Spleen (tissue), 11 donors: ENCODE results near the gene PIP4K2B. TPM values are rescaled to one million over a fixed set of nuclear protein-coding genes. Genes with fewer than 3 reads are reported as not detected.

ENCODE experiments used
- DNase-seq: peaks from one replicate; pipeline ENCODE4 v3.0.0-alpha.2; 2020
- H3K27ac ChIP-seq, 8 donors: fragments of 200-600 bp; sonication (generic) in 7 of 8; 1 replicate in 4 of 8; 2 replicates in 4 of 8; pipeline versions ENCODE4 v1.5.0 to v1.8.0; 2016 to 2021; ENCODE audit warnings: inconsistent platforms in 4 of 8, mild to moderate bottlenecking in 4 of 8, moderate library complexity in 1 of 8
- H3K27me3 ChIP-seq, 7 donors: fragments of 200-600 bp; sonication (generic) in 6 of 7; replicated peaks in 1 of 7; 1 replicate in 4 of 7; 2 replicates in 3 of 7; pipeline versions ENCODE4 v1.5.0 to v1.8.0; 2016 to 2021; ENCODE audit warnings: inconsistent platforms in 3 of 7, mild to moderate bottlenecking in 1 of 7
- H3K36me3 ChIP-seq, 6 donors: fragments of 200-600 bp; sonication (generic) in 5 of 6; 1 replicate in 4 of 6; 2 replicates in 2 of 6; pipeline versions ENCODE4 v1.5.0 to v1.8.0; 2016 to 2021; ENCODE audit warnings: inconsistent platforms in 2 of 6
- H3K4me1 ChIP-seq, 6 donors: fragments of 200-600 bp; sonication (generic) in 5 of 6; 1 replicate in 3 of 6; 2 replicates in 3 of 6; pipeline versions ENCODE4 v1.5.0 to v1.8.0; 2016 to 2021; ENCODE audit warnings: inconsistent platforms in 3 of 6
- H3K4me3 ChIP-seq, 8 donors: fragments of 200-600 bp; sonication (generic) in 7 of 8; 1 replicate in 4 of 8; 2 replicates in 4 of 8; pipeline versions ENCODE4 v1.5.0 to v1.8.0; 2016 to 2021; ENCODE audit warnings: inconsistent platforms in 4 of 8, mild to moderate bottlenecking in 4 of 8, moderate library complexity in 2 of 8
- H3K9me3 ChIP-seq, 8 donors: fragments of 200-600 bp; sonication (generic) in 7 of 8; 1 replicate in 4 of 8; 2 replicates in 4 of 8; pipeline versions ENCODE4 v1.5.0 to v1.8.0; 2016 to 2021; ENCODE audit warnings: inconsistent platforms in 4 of 8
- POLR2A ChIP-seq, 3 donors: fragments of 450-650 bp; IDR thresholded peaks; one replicate each; pipeline ENCODE4 v1.5.1; 2017; ENCODE audit warnings: antibody characterized with exemption in 3 of 3, mild to moderate bottlenecking in 1 of 3
- POLR2AphosphoS5 ChIP-seq, 3 donors: sonication (generic); formaldehyde crosslinking; IDR thresholded peaks; one replicate each; pipeline ENCODE4 v1.5.1; 2017; ENCODE audit warnings: antibody characterized with exemption in 3 of 3
- WGBS, 5 donors: extraction: QIAGEN DNeasy Blood & Tissue Kit in 3 of 5; methylation state at CpG; one replicate each; pipeline versions ENCODE4 v1.1.5 to v1.1.7; 2013 to 2018; 5-methylcytosine and 5-hydroxymethylcytosine counted together
- intact Hi-C: fragments of 100-400 bp; cut with DNase I; formaldehyde crosslinking; loops from one replicate; pipeline ENCODE4 v1.15.0; 2023; ENCODE audit warnings: low total_unique reads
- polyA plus RNA-seq, 3 donors: library from polyadenylated mRNA; stranded (reverse); fragments of 200-250 nt; gene quantifications; one replicate each; pipeline ENCODE4 v1.2.1, GENCODE V29; 2013
- total RNA-seq, 7 donors: library from RNA; depleted of rRNA in 3 of 7; stranded (reverse); fragments of >200 nt in 3 of 7; fragmentation: NEBNext Ultra II Directional in 4 of 7; extraction: Animal tissue kit (Norgen Biotek cat#: 25700) in 4 of 7; gene quantifications; one replicate each; pipeline versions ENCODE4 v1.1.0 to v1.2.1, GENCODE V29; 2016 to 2021
- TF ChIP-seq, protein P1 (sequence below), 11 experiments: fragments of 200-600 bp in 7 of 11; fragments of 450-650 bp in 4 of 11; sonication (generic) in 4 of 11; IDR thresholded peaks in 8 of 11; conservative IDR thresholded peaks in 3 of 11; 1 replicate in 7 of 11; 2 replicates in 4 of 11; pipeline versions ENCODE4 v1.4.0 to v1.8.0; 2016 to 2021; ENCODE audit warnings: antibody characterized with exemption in 11 of 11, inconsistent platforms in 4 of 11, mild to moderate bottlenecking in 1 of 11
- donor health status: healthy with polysubstance abuse.
- donor health status: DM: no; HTN: no; CAD: no; lungs with moderate emphysema.
- donor health status: DM: no; HTN: no; CAD: no.
- donor health status: Bipolar disorder and iron deficiency.
- donor health status: healthy.
- donor health status: DM: no; HTN: no; CAD: no.
- donor health status: DM: yes; HTN: yes; CAD: no.

The PIP4K2B gene
- total and polyA plus RNA-seq, 10 donors, result 11.4 to 48.4 (median 37.3) TPM

DNA sequence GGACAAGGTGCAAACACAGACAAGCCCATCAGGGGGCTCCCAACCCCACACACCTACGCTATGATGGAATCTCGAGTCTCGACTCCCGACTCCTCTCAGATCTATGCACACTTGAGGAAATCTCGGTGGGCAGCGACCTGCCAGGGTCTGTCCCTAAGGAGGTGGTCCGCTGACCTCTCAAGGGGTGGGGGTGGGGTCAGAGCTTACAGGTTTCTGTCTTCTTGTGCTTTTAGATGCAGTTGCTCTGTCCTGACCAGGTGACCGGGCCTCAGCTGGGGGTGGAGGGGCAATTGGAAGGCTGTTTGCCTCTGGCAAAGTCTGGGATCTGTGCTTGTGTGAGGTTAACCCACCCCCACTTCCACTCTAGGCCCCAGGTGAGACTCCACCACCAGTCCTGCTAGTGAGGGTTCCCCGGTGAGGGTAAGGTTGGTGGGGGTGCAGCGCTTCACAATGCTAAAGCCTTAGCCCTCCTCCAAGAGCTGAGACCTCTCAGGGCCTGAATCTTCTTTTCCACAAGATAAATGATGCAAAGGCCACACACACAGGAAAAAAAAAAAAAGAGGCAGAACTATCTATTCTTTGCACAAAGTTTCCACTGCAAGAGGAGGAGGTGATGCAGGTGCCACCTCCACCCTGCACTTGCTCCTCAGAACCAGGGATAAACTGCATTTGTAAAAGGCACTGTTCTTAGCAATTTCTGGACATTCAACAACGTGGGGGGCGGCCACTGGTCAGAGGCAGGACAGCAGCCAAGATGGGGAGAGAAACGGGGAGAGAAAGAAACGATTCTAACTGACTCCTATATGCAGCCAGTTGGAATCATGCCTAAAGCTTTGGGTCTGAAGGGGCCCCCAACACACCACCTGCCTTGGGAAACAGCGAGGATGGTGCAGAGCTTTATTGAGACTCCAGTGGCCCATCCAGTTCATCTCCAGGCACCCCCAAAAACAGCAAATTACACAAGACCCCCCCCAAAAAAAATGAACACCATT lies 65.1 kb downstream of the PIP4K2B start:
- no peak for TF ChIP-seq POLR2AphosphoS5 (IDR thresholded peaks at IDR 0.05)
- TF ChIP-seq, protein P1, sequence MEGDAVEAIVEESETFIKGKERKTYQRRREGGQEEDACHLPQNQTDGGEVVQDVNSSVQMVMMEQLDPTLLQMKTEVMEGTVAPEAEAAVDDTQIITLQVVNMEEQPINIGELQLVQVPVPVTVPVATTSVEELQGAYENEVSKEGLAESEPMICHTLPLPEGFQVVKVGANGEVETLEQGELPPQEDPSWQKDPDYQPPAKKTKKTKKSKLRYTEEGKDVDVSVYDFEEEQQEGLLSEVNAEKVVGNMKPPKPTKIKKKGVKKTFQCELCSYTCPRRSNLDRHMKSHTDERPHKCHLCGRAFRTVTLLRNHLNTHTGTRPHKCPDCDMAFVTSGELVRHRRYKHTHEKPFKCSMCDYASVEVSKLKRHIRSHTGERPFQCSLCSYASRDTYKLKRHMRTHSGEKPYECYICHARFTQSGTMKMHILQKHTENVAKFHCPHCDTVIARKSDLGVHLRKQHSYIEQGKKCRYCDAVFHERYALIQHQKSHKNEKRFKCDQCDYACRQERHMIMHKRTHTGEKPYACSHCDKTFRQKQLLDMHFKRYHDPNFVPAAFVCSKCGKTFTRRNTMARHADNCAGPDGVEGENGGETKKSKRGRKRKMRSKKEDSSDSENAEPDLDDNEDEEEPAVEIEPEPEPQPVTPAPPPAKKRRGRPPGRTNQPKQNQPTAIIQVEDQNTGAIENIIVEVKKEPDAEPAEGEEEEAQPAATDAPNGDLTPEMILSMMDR (IDR thresholded peaks at IDR 0.05 in 8 of 11, conservative IDR thresholded peaks at IDR 0.05 in 3 of 11), result peak in 1 of 11 experiments; percentile 15
- DNase-seq, result no peak
- Histone ChIP-seq H3K9me3 (no peaks in the 10 kb centered on the region), H3K36me3 (peaks cover 0 to 67% (median 2%) of the 10 kb centered on the region in 6 donors), H3K4me1 (peaks cover 15 to 66% (median 46%) of the 10 kb centered on the region in 6 donors), H3K4me3 (no peak overlapping the region), H3K27ac (peak overlapping the region in 2 of 8 donors; percentile 91 to 93), H3K27me3 (no peaks in the 10 kb centered on the region)
- intact Hi-C loops, result loop anchor here (2.0 kb wide), 1 partner anchor 57 kb away; no protein-coding TSS in a partner anchor
- 73 to 81% (median 76%) methylated on average over 13 to 15 of the region's 15 CpGs for WGBS, 5 donors

DNA sequence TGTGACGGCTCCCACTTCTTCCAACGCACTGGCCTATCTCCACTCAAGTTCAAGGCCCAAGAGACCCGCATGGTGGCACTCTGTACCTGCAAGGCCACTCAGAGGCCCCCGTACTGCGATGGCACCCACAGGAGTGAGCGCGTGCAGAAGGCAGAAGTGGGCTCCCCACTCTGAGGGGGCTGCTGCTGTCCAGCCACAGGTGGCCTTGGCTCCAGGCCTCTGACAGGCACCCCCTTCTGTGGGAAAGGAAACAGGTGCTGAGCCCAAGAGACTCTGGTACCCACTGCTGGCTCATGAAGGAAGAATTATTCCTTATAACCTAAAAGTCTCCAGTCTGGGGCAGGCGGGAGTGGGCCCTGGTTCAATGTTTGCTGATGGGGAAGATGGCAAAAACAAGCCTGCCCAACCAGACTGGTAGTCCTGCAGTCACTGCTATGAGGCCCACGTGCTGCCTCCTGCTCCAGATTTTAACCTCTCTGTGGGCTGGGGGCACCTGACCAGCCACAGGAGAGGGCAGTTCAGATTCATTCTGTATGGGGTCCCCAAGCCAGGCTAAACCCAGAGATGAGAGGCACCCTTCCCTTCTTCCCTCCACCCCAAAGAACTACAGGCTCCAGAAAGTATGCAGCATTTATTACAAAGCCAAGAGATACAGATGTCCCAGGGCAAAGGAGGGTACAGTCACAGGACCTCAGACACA lies 65.9 kb downstream of the PIP4K2B start:
- Histone ChIP-seq H3K9me3 (no peaks in the 10 kb centered on the region), H3K4me1 (peaks cover 24 to 74% (median 54%) of the 10 kb centered on the region in 6 donors), H3K27me3 (no peaks in the 10 kb centered on the region), H3K36me3 (peaks cover 0 to 59% (median 1%) of the 10 kb centered on the region in 6 donors), H3K27ac (peak overlapping the region in 2 of 8 donors; percentile 91 to 93), H3K4me3 (no peak overlapping the region)
- intact Hi-C loops, result loop anchor here (2.0 kb wide), 1 partner anchor 57 kb away; no protein-coding TSS in a partner anchor
- no peak for TF ChIP-seq POLR2A (IDR thresholded peaks at IDR 0.05)
- peak in 1 of 3 donors; percentile 49 for TF ChIP-seq POLR2AphosphoS5 (IDR thresholded peaks at IDR 0.05)
- TF ChIP-seq, protein P1 (IDR thresholded peaks at IDR 0.05 in 8 of 11, conservative IDR thresholded peaks at IDR 0.05 in 3 of 11), result peak in 2 of 11 experiments; percentile 19 to 26
- DNase-seq, result no peak
- WGBS, 5 donors, result 73 to 87% (median 80%) methylated on average over 8 to 9 of the region's 9 CpGs

DNA sequence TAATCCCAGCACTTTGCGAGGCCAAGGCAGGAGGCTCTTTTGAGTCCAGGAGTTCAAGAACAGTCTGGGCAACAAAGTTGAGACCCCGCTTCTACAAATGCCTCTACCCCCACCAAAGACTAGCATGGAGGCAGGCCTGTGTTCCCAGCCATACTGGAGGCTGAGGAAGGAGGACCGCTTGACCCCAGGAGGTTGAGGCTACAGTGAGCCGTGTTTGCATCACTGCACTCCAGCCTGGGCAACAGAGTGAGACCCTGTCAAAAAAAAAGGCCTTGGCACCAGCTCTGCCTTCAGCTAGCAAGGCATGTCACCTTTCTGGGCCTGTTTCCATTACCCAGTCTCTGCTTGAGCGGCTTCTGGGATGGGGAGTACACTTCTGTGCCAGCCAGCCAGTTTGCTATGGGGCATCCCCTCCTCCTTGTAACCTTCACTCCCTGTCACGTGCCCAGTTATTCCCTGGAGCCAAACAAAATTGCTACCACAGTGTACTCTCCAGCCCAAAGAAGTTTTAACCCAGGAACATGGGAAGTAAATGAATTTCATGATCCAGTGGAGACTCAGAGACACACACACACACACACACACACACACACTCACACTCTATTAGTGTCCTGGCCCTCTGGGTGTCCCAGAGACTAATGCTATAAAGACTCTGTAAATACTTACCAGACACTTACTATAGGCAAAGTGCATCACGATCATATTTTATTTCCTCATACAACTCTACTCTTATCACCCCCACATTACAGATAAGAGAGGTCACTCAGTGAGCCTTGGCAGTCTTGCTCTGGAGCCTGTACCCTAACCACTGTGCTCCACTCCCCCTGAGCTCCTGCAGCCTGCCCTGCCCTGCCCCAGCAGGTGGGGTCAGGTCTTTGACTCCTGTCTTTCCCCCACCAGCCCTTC lies 66.7 kb downstream of the PIP4K2B start:
- peaks cover 30 to 82% (median 62%) of the 10 kb centered on the region in 6 donors for H3K4me1 ChIP-seq
- 83 to 88% (median 83%) methylated on average over 5 to 7 of the region's 7 CpGs for WGBS, 5 donors
- H3K27ac ChIP-seq, result peak overlapping the region in 3 of 8 donors; percentile 91 to 93 (median 91)
- H3K36me3 ChIP-seq, result peaks cover 0 to 52% (median 0%) of the 10 kb centered on the region in 6 donors
- TF ChIP-seq, protein P1 (IDR thresholded peaks at IDR 0.05 in 8 of 11, conservative IDR thresholded peaks at IDR 0.05 in 3 of 11), result no peak
- no peak for TF ChIP-seq POLR2A (IDR thresholded peaks at IDR 0.05)
- intact Hi-C loops, result loop anchor here (2.0 kb wide), 1 partner anchor 56 kb away; no protein-coding TSS in a partner anchor
- H3K9me3 ChIP-seq, result no peaks in the 10 kb centered on the region
- no peaks in the 10 kb centered on the region for H3K27me3 ChIP-seq
- no peak overlapping the region for H3K4me3 ChIP-seq
- DNase-seq, result no peak
